Sigmoid colon (tissue), 4 donors: Measurements from ENCODE around the gene GRM8.

Experiments used
- CTCF ChIP-seq, 4 experiments: fragments of 450-650 bp in 3 of 4; fragments of 200-600 bp in 1 of 4; IDR thresholded peaks; one replicate each; pipeline ENCODE4 v1.5.1; 2016 to 2019; ENCODE audit warnings: antibody characterized with exemption in 4 of 4, mild to moderate bottlenecking in 3 of 4, moderate library complexity in 2 of 4
- EP300 ChIP-seq, 4 donors: sonication (generic); formaldehyde crosslinking; IDR thresholded peaks; one replicate each; pipeline ENCODE4 v1.6.1; 2017; ENCODE audit warnings: antibody characterized with exemption in 4 of 4
- POLR2A ChIP-seq, 2 donors: fragments of 450-650 bp; IDR thresholded peaks; one replicate each; pipeline ENCODE4 v1.6.1; 2016; ENCODE audit warnings: antibody characterized with exemption in 2 of 2, mild to moderate bottlenecking in 2 of 2, moderate library complexity in 2 of 2
- POLR2AphosphoS5 ChIP-seq, 4 donors: sonication (generic); formaldehyde crosslinking; IDR thresholded peaks; one replicate each; pipeline ENCODE4 v1.6.1; 2017; ENCODE audit warnings: antibody characterized with exemption in 4 of 4

GRCh38 chr7:127230192-127230925 lies 22.4 kb downstream of the GRM8 start:
- TF ChIP-seq POLR2AphosphoS5 (IDR thresholded peaks at IDR 0.05): no peak
- no peak for TF ChIP-seq POLR2A (IDR thresholded peaks at IDR 0.05)
- no peak for TF ChIP-seq CTCF (IDR thresholded peaks at IDR 0.05)
- no peak for TF ChIP-seq EP300 (IDR thresholded peaks at IDR 0.05)
